MV-4-11 (cell line): ENCODE data around the gene GPC5.

ENCODE experiments used
- DNase-seq: peaks from one replicate; lab custom pipeline; 2025; lab: John Stamatoyannopoulos, UW

GPC5 gene

GRCh38 chr13:91464336-91464735, 65.9 kb downstream of the GPC5 start:
- DNase-seq = no peak

GRCh38 chr13:91467236-91467635, 68.8 kb downstream of the GPC5 start:
- DNase-seq = no peak

GRCh38 chr13:91468301-91468700, 69.9 kb downstream of the GPC5 start:
- DNase-seq = no peak

GRCh38 chr13:91470084-91470621, 71.7 kb downstream of the GPC5 start:
- no peak for DNase-seq

DNA sequence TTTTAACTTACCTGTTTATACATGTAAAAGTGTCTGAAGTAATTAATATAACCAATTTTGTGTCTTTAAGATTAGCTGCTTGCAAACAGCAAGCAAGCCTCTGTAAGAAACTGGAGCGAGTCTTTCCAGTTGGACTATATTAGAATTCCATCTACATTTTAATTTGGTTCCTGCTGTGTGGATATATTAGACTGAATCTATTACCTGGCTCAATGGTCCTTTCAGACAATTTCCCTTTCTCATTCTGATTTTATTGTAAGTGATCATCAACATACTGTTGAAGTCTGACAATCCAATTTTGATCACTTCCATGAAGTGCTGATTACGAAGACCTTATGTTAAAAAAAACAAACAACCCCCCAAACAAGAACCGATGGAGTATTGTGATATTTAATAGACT, 72.3 kb downstream of the GPC5 start:
- DNase-seq = no peak

DNA sequence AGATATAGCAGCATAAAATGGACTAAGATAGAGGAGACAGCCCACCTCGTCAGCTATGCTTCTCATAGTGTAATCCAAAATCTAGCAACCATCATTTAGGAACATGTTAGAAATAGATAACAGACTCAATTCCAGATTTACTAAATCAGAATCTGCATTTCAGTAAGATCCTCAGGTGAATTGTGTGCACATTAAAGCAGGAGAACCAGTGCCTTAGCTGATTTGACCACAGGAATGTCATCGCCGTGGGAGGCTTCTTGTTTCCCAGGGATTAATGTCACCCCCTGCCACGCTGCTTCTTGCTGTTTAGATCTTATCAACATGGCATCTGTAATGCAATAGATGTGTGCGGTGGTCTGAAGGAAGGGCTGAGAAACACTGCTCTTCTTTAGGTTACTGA, 84.0 kb downstream of the GPC5 start:
- DNase-seq = no peak

- DNase-seq = no peak
These were observed 93.6 kb downstream of the GPC5 start for GRCh38 chr13:91491980-91492379.

DNA sequence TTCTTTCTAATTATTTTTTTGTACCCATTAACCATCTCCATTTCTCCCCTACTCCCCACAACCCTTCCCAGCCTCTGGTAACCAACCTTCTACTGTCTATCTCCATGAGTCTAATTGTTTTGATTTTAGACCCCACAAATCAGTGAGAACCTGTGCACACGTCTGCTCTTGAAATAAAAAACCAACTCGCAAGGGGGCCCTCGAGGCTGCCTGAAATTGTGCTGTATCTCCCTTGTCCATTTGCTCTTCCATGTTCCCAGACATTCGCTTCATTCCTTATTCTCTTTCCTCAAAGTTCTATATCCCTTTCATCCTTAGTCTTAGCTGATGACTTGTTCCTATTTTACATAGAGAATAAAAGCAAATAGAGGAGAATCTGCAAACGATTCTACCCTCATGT, 95.0 kb downstream of the GPC5 start:
- no peak for DNase-seq

GRCh38 chr13:91498298-91498697, 99.9 kb downstream of the GPC5 start:
- DNase-seq = no peak

- no peak for DNase-seq
These were observed 105.8 kb downstream of the GPC5 start for GRCh38 chr13:91504216-91504615.

DNA sequence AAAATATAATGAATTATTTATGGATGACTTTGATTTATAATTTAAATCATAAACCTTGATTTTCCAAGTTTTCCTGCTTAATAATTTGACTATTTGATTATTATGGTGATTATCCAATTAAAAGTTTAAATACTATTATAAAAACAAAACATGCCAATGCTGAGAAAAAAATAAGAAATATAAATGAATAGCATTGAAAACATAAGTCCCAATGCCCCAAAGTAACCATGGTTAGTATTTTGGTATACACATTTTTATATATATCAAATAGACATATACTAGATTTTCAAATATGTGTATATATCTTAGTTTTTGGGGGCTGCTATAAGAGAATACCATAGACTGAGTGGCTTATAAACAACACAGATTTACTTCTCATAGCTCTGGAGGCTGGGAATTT, 108.3 kb downstream of the GPC5 start:
- DNase-seq = no peak

- no peak for DNase-seq
These were observed 111.6 kb downstream of the GPC5 start for GRCh38 chr13:91510058-91510457.

GRCh38 chr13:91513790-91514189, 115.4 kb downstream of the GPC5 start:
- no peak for DNase-seq

DNA sequence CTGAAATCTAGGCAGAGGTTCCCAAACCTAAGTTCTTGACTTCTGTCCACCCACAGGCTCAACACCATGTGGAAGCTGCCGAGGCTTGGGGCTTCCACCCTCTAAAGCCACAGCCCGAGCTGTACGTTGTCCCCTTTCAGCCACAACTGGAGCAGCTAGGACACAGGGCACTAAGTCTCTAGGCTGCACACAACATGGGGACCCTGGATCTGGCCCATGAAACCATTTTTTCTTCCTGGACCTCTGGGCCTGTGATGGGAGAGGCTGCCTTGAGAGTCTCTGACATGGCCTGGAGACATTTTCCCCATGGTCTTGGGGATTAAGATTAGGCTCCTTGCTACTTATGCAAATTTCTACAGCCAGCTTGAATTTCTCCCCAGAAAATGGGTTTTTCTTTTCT, 118.4 kb downstream of the GPC5 start:
- no peak for DNase-seq

DNA sequence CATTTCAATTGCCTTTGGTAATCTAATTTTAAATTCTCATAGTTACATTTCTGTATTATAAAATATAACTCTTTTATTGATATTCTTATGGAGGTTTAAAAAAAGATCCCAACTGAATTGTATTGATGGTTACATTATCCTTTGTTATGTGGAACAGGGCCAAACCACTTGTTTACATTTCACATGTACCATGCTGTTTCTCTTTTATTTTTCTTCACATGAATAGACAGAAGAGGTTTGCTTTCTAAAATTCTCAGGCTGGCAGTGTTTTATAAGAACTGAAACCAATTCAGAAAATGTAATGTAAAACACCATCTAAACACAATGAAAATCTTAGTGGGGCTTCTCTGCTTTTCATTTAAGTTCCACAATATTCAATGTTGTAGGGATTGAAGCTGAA, 122.5 kb downstream of the GPC5 start:
- DNase-seq = no peak

GRCh38 chr13:91523116-91523515, 124.7 kb downstream of the GPC5 start:
- no peak for DNase-seq

GRCh38 chr13:91526543-91527033, 128.2 kb downstream of the GPC5 start:
- no peak for DNase-seq

- no peak for DNase-seq
These were observed 131.5 kb downstream of the GPC5 start for GRCh38 chr13:91529739-91530482.

- no peak for DNase-seq
These were observed 133.2 kb downstream of the GPC5 start for GRCh38 chr13:91531646-91532045.

- DNase-seq = no peak
These were observed 134.9 kb downstream of the GPC5 start for GRCh38 chr13:91533354-91533753.

DNA sequence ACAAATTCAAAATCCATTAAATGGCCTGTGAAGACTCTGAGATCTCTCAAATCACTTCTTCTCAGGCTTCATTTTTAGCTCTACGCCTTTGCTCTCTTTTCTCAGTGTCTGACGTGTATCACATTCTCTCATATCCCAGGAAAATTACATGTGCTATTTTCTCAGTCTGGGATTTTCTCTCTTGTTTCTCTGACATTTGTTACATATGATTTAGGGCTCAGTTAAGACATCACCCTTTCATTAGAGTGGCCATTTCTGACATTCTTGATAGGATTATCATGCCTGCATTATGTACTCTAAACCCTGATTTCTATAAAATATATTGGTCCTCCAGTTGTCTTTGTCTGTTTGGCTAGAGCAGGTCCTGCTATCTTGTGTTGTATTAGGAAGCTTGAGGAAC, 136.6 kb downstream of the GPC5 start:
- no peak for DNase-seq

DNA sequence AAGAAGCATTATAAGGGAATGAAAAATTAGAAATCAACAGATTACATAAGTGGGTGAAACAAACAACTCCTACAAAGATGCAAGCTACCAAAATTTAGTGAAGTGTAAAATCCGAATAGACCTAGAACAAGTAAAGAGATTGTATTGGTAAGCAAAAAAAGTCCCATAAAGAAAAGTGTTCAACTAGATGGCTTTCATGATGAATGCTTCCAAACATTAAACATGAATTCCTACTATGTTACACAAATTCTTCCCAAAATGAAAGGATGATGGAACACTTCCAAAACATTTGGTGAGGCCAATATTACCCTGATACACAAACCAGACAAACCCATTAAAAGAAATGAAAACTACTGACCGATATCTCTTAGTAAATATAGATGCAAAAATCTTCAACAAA, 139.0 kb downstream of the GPC5 start:
- no peak for DNase-seq

GRCh38 chr13:91539286-91540157, 141.1 kb downstream of the GPC5 start:
- DNase-seq = no peak
